Measurements from ENCODE around the gene CORO7. TPM values are rescaled to one million over a fixed set of nuclear protein-coding genes. Genes with fewer than 3 reads are reported as not detected.

The CORO7 gene
- total RNA-seq, 4 donors from 2014 or later = 11.0 to 38.9 (median 17.8) TPM

- H3K4me1 ChIP-seq = peaks cover 0 to 31% (median 6%) of the 10 kb centered on the region in 3 donors
- H3K36me3 ChIP-seq = peaks cover 0 to 30% of the 10 kb centered on the region in 2 donors
- no peak for ATAC-seq
- no peak overlapping the region for H3K27ac ChIP-seq
- H3K27me3 ChIP-seq = no peaks in the 10 kb centered on the region
- H3K4me3 ChIP-seq = no peak overlapping the region
- 77 to 92% methylated on average over 2 to 4 of the region's 5 CpGs for WGBS, 2 donors (ENCODE audit: low coverage in 1 of 2)
- H3K9me3 ChIP-seq = no peaks in the 10 kb centered on the region
- TF ChIP-seq POLR2A (IDR thresholded peaks at IDR 0.05) (no peak), POLR2AphosphoS5 (IDR thresholded peaks at IDR 0.05) (no peak)
Measured at GRCh38 chr16:4352843-4353242, 63.6 kb downstream of the CORO7 start.

GRCh38 chr16:4351880-4352279, 64.5 kb downstream of the CORO7 start:
- H3K36me3 ChIP-seq = peaks cover 0 to 27% of the 10 kb centered on the region in 2 donors
- no peaks in the 10 kb centered on the region for H3K9me3 ChIP-seq
- TF ChIP-seq POLR2A (IDR thresholded peaks at IDR 0.05) = no peak
- no peak for TF ChIP-seq EP300 (IDR thresholded peaks at IDR 0.05)
- TF ChIP-seq POLR2AphosphoS5 (IDR thresholded peaks at IDR 0.05) = no peak
- no peak for TF ChIP-seq CTCF (IDR thresholded peaks at IDR 0.05)
- peak overlapping the region in 3 of 4 donors; percentile 91 to 95 (median 94) for H3K27ac ChIP-seq
- no peak overlapping the region for H3K4me3 ChIP-seq
- H3K4me1 ChIP-seq = peaks cover 0 to 41% (median 6%) of the 10 kb centered on the region in 3 donors
- H3K27me3 ChIP-seq = no peaks in the 10 kb centered on the region
- ATAC-seq = no peak
- WGBS, 2 donors (ENCODE audit: low coverage in 1 of 2) = 43 to 80% methylated on average over 2 to 7 of the region's 7 CpGs

GRCh38 chr16:4350787-4351659, 65.4 kb downstream of the CORO7 start, which contains the start of gene PAM16:
Gene PAM16, minus strand, starts transcription at chr16:4351321. Its CDS starts 87 bp downstream, at chr16:4351234.
- peaks cover 0 to 47% (median 6%) of the 10 kb centered on the region in 3 donors for H3K4me1 ChIP-seq
- WGBS, 2 donors (ENCODE audit: low coverage in 1 of 2) = 0% methylated on average over 1 to 2 of the region's 81 CpGs
- peak within 1 kb of the TSS; percentile 59 to 96 for H3K4me3 ChIP-seq
- no peak for TF ChIP-seq EP300 (IDR thresholded peaks at IDR 0.05)
- peak in 2 of 4 experiments; percentile 23 to 35 for TF ChIP-seq CTCF (IDR thresholded peaks at IDR 0.05)
- peak; percentile 22 to 32 for TF ChIP-seq POLR2A (IDR thresholded peaks at IDR 0.05)
- TF ChIP-seq POLR2AphosphoS5 (IDR thresholded peaks at IDR 0.05) = peak; percentile 66
- H3K9me3 ChIP-seq = no peaks in the 10 kb centered on the region
- ATAC-seq = peak; percentile 96
- peaks cover 0 to 24% of the 10 kb centered on the region in 2 donors for H3K36me3 ChIP-seq
- H3K27ac ChIP-seq = peak within 1 kb of the TSS; percentile 26 to 95 (median 92)
- H3K27me3 ChIP-seq = no peaks in the 10 kb centered on the region

- WGBS, 2 donors (ENCODE audit: low coverage in 1 of 2) = 58 to 61% methylated on average over 11 to 12 of the region's 24 CpGs
- Histone ChIP-seq H3K36me3 (peaks cover 0 to 24% of the 10 kb centered on the region in 2 donors), H3K9me3 (no peaks in the 10 kb centered on the region), H3K4me3 (peak overlapping the region; percentile 59 to 96), H3K4me1 (peaks cover 0 to 53% (median 6%) of the 10 kb centered on the region in 3 donors), H3K27me3 (no peaks in the 10 kb centered on the region), H3K27ac (peak overlapping the region; percentile 26 to 95 (median 92))
- ATAC-seq = no peak
- TF ChIP-seq EP300 (IDR thresholded peaks at IDR 0.05) (no peak), CTCF (IDR thresholded peaks at IDR 0.05) (no peak), POLR2A (IDR thresholded peaks at IDR 0.05) (no peak), POLR2AphosphoS5 (IDR thresholded peaks at IDR 0.05) (no peak)
Measured at GRCh38 chr16:4350365-4350786, 66.0 kb downstream of the CORO7 start.

GRCh38 chr16:4349332-4349731, 67.1 kb downstream of the CORO7 start:
- Histone ChIP-seq H3K4me3 (no peak overlapping the region), H3K27ac (no peak overlapping the region), H3K9me3 (no peaks in the 10 kb centered on the region), H3K27me3 (no peaks in the 10 kb centered on the region), H3K4me1 (peaks cover 0 to 61% (median 6%) of the 10 kb centered on the region in 3 donors), H3K36me3 (peaks cover 0 to 14% of the 10 kb centered on the region in 2 donors)
- ATAC-seq = no peak
- TF ChIP-seq POLR2AphosphoS5 (IDR thresholded peaks at IDR 0.05) (no peak), POLR2A (IDR thresholded peaks at IDR 0.05) (no peak), EP300 (IDR thresholded peaks at IDR 0.05) (no peak), CTCF (IDR thresholded peaks at IDR 0.05) (no peak)
- WGBS, 2 donors (ENCODE audit: low coverage in 1 of 2) = 100% methylated on average over 1 of the region's 5 CpGs

All from gastroesophageal sphincter (tissue), 4 donors.